HEK293T (cell line): ENCODE data around the gene SLX4IP.

Experiments
- CTCF ChIA-PET: fragments of 350-600 bp; formaldehyde crosslinking; extraction: SDS; loops from one replicate; lab custom pipeline; 2021; ENCODE audit warnings: antibody characterized with exemption, inconsistent platforms; lab: Yijun Ruan, JAX
- POLR2A ChIA-PET: fragments of 350-600 bp; formaldehyde crosslinking; extraction: SDS; loops from one replicate; lab custom pipeline; 2020; ENCODE audit warnings: antibody characterized with exemption, inconsistent platforms; lab: Yijun Ruan, JAX
- DNase-seq: peaks from one replicate; pipeline ENCODE4 v3.0.0; 2012; ENCODE audit warnings: mixed read lengths; ENCODE audit errors: extremely low spot score
- ARNT ChIP-seq: fragments of 450-650 bp; IDR thresholded peaks from 2 replicates; pipeline ENCODE4 v1.6.1; 2017; ENCODE audit warnings: mild to moderate bottlenecking
- BHLHE40 ChIP-seq: fragments of 450-650 bp; IDR thresholded peaks from 2 replicates; pipeline ENCODE4 v1.6.1; 2016; ENCODE audit warnings: mild to moderate bottlenecking, moderate library complexity, borderline replicate concordance
- CTBP1 ChIP-seq: fragments of 450-650 bp; IDR thresholded peaks from 2 replicates; pipeline ENCODE4 v1.6.1; 2016; ENCODE audit warnings: borderline replicate concordance
- ELF4 ChIP-seq: fragments of 450-650 bp; IDR thresholded peaks from 2 replicates; pipeline ENCODE4 v1.6.1; 2017; ENCODE audit warnings: antibody characterized with exemption
- FOXA1 ChIP-seq: fragments of 450-650 bp; IDR thresholded peaks from 2 replicates; pipeline ENCODE4 v1.6.1; 2016; ENCODE audit warnings: mild to moderate bottlenecking
- FOXK2 ChIP-seq: fragments of 450-650 bp; IDR thresholded peaks from 2 replicates; pipeline ENCODE4 v1.6.1; 2016; ENCODE audit warnings: mild to moderate bottlenecking
- FOXM1 ChIP-seq: fragments of 450-650 bp; IDR thresholded peaks from 2 replicates; pipeline ENCODE4 v1.6.1; 2017; ENCODE audit warnings: mild to moderate bottlenecking, borderline replicate concordance
- HDGF ChIP-seq: fragments of 450-650 bp; IDR thresholded peaks from 2 replicates; pipeline ENCODE4 v1.6.1; 2017; ENCODE audit warnings: antibody characterized with exemption, borderline replicate concordance
- L3MBTL2 ChIP-seq: fragments of 450-650 bp; conservative IDR thresholded peaks from 2 replicates; pipeline ENCODE4 v1.6.1; 2016; ENCODE audit warnings: mild to moderate bottlenecking
- LEF1 ChIP-seq: fragments of 450-650 bp; IDR thresholded peaks from 2 replicates; pipeline ENCODE4 v1.6.1; 2017; ENCODE audit warnings: mild to moderate bottlenecking, borderline replicate concordance
- NFRKB ChIP-seq: fragments of 450-650 bp; IDR thresholded peaks from 2 replicates; pipeline ENCODE4 v1.6.1; 2016; ENCODE audit warnings: mild to moderate bottlenecking, moderate library complexity
- SP1 ChIP-seq: fragments of 450-650 bp; IDR thresholded peaks from 2 replicates; pipeline ENCODE4 v1.6.1; 2017
- SUZ12 ChIP-seq: fragments of 450-650 bp; IDR thresholded peaks from 2 replicates; pipeline ENCODE4 v1.6.1; 2016; ENCODE audit warnings: mild to moderate bottlenecking
- TARDBP ChIP-seq: fragments of 450-650 bp; IDR thresholded peaks from 2 replicates; pipeline ENCODE4 v1.6.1; 2016
- ZNF384 ChIP-seq: fragments of 450-650 bp; IDR thresholded peaks from 2 replicates; pipeline ENCODE4 v1.6.1; 2016
- TF ChIP-seq, protein P1 (sequence below): fragments of 450-650 bp; IDR thresholded peaks from 2 replicates; pipeline ENCODE4 v1.6.1; 2016

SLX4IP gene

GRCh38 chr20:10524643-10525042 is 89.5 kb downstream of the SLX4IP start:
- CTCF ChIA-PET = interaction anchor here (0.7 kb wide), 1 partner anchor 98 kb away, joined by 3 read pairs; no protein-coding TSS in a partner anchor
- POLR2A ChIA-PET = no interaction called here
- TF ChIP-seq FOXM1 (no peak), ZNF384 (no peak), SP1 (no peak), FOXA1 (no peak), HDGF (no peak), LEF1 (no peak), SUZ12 (no peak), TARDBP (no peak), NFRKB (no peak), ARNT (no peak), BHLHE40 (no peak)
- TF ChIP-seq, protein P1, sequence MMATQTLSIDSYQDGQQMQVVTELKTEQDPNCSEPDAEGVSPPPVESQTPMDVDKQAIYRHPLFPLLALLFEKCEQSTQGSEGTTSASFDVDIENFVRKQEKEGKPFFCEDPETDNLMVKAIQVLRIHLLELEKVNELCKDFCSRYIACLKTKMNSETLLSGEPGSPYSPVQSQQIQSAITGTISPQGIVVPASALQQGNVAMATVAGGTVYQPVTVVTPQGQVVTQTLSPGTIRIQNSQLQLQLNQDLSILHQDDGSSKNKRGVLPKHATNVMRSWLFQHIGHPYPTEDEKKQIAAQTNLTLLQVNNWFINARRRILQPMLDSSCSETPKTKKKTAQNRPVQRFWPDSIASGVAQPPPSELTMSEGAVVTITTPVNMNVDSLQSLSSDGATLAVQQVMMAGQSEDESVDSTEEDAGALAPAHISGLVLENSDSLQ = no peak
- DNase-seq = no peak

DNA sequence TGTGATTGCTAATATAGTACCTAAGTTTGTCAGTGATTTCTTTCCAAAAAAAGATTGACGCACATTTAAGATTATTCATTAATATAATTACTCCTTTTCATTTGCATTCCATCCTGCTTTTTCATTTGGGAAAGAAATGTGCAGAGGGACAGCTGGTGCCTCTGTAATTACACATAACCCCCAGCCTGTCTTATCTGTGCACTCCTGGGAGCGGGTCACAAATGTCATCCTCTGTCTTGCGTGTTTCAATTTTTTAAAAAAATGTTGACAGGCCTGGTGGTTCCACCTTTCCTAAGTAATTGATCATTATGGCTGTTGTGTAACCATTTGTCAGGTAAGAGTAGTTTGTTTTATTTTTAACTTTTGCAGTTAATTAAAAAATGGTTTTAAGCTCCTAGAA is 92.7 kb downstream of the SLX4IP start:
- TF ChIP-seq SUZ12 = no peak
- no peak for TF ChIP-seq FOXA1
- no peak for TF ChIP-seq LEF1
- TF ChIP-seq CTBP1 = no peak
- TF ChIP-seq ZNF384 = no peak
- no peak for TF ChIP-seq NFRKB
- TF ChIP-seq ELF4 = no peak
- TF ChIP-seq ARNT = no peak
- no peak for TF ChIP-seq FOXK2
- TF ChIP-seq TARDBP = no peak
- TF ChIP-seq, protein P1 = no peak

DNA sequence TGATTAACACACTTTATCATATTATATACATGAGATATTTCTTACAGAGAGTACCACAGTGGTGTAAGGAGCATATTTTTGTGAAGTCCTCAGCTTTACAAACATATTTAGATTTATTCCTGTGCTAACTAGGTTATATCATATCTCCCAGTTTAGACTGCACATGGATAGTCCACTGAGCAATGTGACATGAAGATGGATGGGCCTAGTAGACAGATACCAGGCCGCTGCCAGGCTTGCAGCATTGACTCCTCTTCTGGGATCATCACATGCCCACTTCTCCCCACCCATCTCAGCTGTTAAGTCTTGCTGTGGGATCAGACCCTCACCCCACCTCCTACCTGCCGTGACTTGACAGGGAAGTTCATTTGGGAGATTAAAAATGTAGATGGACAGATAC is 95.8 kb downstream of the SLX4IP start:
- ChIA-PET POLR2A (no interaction called here), CTCF (no interaction called here)
- TF ChIP-seq BHLHE40 (no peak), ARNT (no peak), SP1 (no peak), FOXM1 (no peak)
- DNase-seq = no peak

More for the DNA sequence above, 92.7 kb downstream of the SLX4IP start:
- CTCF ChIA-PET = no interaction called here
- POLR2A ChIA-PET = no interaction called here
- DNase-seq = no peak

- CTCF ChIA-PET = no interaction called here
- POLR2A ChIA-PET = no interaction called here
- no peak for DNase-seq
- TF ChIP-seq SP1 (no peak), ELF4 (no peak), FOXK2 (no peak), FOXM1 (no peak)
These were observed 96.7 kb downstream of the SLX4IP start for GRCh38 chr20:10531848-10532247.

DNA sequence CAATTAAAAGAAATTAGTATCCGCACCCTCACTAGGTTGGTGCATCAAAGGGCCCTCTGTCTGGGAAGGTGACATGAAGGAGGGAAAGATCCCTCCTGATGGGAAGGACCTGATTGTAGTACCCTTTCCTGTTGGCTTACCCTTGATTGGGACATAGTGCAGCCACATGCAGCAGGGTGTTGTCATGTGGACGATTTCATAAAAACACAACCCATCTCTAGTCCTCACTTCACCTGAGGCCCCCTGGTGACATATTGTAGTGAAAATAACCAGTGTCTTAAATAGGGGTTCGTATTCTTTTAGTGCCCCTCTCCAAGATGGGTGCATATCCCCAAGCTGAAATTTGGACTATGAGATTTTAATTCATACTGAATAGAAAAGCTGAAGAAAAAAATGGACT is 97.3 kb downstream of the SLX4IP start:
- POLR2A ChIA-PET = no interaction called here
- CTCF ChIA-PET = no interaction called here

GRCh38 chr20:10536531-10536930 is 101.4 kb downstream of the SLX4IP start:
- ChIA-PET CTCF (interaction anchor here (0.9 kb wide), 1 partner anchor 731 kb away, joined by 3 read pairs; no protein-coding TSS in a partner anchor), POLR2A (no interaction called here)
- no peak for DNase-seq
- TF ChIP-seq NFRKB = no peak
- no peak for TF ChIP-seq SP1
- TF ChIP-seq ARNT = no peak
- no peak for TF ChIP-seq SUZ12
- TF ChIP-seq ZNF384 = no peak
- TF ChIP-seq FOXA1 = no peak

More for the DNA sequence above, 97.3 kb downstream of the SLX4IP start:
- DNase-seq = no peak
- TF ChIP-seq FOXK2 (no peak), HDGF (no peak), BHLHE40 (no peak), TARDBP (no peak), ZNF384 (no peak), CTBP1 (no peak)

DNA sequence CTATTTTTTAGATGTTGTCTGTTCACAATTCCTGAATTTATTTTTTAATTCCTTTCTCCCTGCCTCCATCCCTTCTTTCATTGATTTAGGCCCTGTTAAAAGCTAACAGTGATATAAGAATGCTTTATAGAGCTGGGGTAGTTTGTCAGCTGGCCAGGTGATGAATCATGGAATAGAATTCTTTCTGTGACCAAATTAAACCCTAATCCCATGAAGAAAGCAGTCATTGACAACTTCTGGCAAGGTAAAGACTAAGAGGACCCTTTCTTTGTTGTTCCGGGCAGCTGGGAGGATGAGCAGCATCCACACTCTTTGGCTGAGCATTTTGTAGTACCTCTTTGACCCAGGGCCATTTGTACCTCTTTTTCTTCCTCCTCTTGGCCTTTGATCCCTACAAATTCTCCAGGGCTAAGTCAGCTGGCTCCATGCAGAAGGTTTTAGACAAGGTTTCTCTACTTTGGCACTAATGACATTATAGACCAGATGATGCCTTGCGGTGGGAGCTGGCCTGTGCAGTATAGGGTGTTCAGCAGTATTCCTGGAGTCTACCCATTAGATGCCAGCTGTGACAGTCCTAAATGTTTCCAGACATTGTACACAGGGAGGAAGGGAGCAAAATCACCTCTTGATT is 102.9 kb downstream of the SLX4IP start:
- ChIA-PET CTCF (no interaction called here), POLR2A (no interaction called here)
- TF ChIP-seq TARDBP = no peak
- no peak for TF ChIP-seq SUZ12
- no peak for TF ChIP-seq FOXM1
- TF ChIP-seq CTBP1 = no peak
- TF ChIP-seq LEF1 = no peak
- TF ChIP-seq ELF4 = no peak
- TF ChIP-seq FOXA1 = no peak
- no peak for TF ChIP-seq BHLHE40
- no peak for TF ChIP-seq HDGF
- no peak for TF ChIP-seq NFRKB
- no peak for TF ChIP-seq ARNT
- TF ChIP-seq ZNF384 = no peak
- no peak for TF ChIP-seq L3MBTL2
- TF ChIP-seq, protein P1 = no peak
- no peak for TF ChIP-seq SP1
- TF ChIP-seq FOXK2 = no peak
- no peak for DNase-seq
